PFSK-1 (cell line): ENCODE results near the gene BAX. TPM values are rescaled to one million over a fixed set of nuclear protein-coding genes. Genes with fewer than 3 reads are reported as not detected.

Source experiments
- FOXP2 ChIP-seq: optimal IDR thresholded peaks from 2 replicates; pipeline ENCODE3; 2011; ENCODE audit warnings: borderline replicate concordance, control low read depth, inconsistent platforms; ENCODE audit not compliant: insufficient read depth; ENCODE audit errors: extremely low read length, extremely low read depth
- POLR2AphosphoS5 ChIP-seq: IDR thresholded peaks from 2 replicates; pipeline ENCODE4 v1.6.1; 2012; ENCODE audit warnings: low read depth, mild to moderate bottlenecking, control low read depth, low read length, moderate library complexity
- REST ChIP-seq, 2 experiments: IDR thresholded peaks; 2 replicates each; pipeline versions ENCODE4 v1.6.1 to v1.8.0; 2011 to 2012; ENCODE audit warnings: low read depth in 2 of 2, low read length in 2 of 2, control low read depth in 1 of 2, inconsistent platforms in 1 of 2, mild to moderate bottlenecking in 1 of 2, moderate library complexity in 1 of 2; ENCODE audit not compliant: insufficient read depth in 1 of 2
- SIN3A ChIP-seq: IDR thresholded peaks from 2 replicates; pipeline ENCODE4 v1.6.1; 2012; ENCODE audit warnings: mild to moderate bottlenecking, low read length, moderate library complexity, borderline replicate concordance; ENCODE audit not compliant: insufficient read depth
- TAF1 ChIP-seq: IDR thresholded peaks from 2 replicates; pipeline ENCODE4 v1.6.1; 2012; ENCODE audit warnings: low read length, control low read depth, borderline replicate concordance; ENCODE audit not compliant: insufficient read depth
- polyA plus RNA-seq: library from polyadenylated mRNA; unstranded; fragments of >200 nt; gene quantifications from one replicate; pipeline ENCODE4 v1.2.1, GENCODE V29; 2012; ENCODE audit warnings: low read depth, missing spikeins; ENCODE audit not compliant: insufficient read length

BAX gene
- polyA plus RNA-seq = 145 TPM

GRCh38 chr19:48954595-48955307 lies at the start of gene BAX:
BAX (plus strand) TSS chr19:48954875; CDS start chr19:48954929, 54 bp downstream.
- TF ChIP-seq REST (IDR thresholded peaks at IDR 0.05; ENCODE audit: insufficient read depth in 1 of 2, low read depth in 2 of 2, low read length in 2 of 2) (0 out of 4 replicates have a peak, but pooled peaks of 1 of the 2 experiments have one; percentile 17), SIN3A (no peak), TAF1 (peak; percentile 36; the same call in 1 of the 2 replicates), POLR2AphosphoS5 (peak; percentile 82), FOXP2 (peak; percentile 99)

- TF ChIP-seq FOXP2 (no peak), SIN3A (no peak), REST (IDR thresholded peaks at IDR 0.05; ENCODE audit: insufficient read depth in 1 of 2, low read depth in 2 of 2, low read length in 2 of 2) (no peak), POLR2AphosphoS5 (no peak), TAF1 (no peak)
Measured at GRCh38 chr19:48905664-48906063, 49.0 kb upstream of the BAX start.

GRCh38 chr19:48906324-48906723 lies 48.4 kb upstream of the BAX start:
- TF ChIP-seq POLR2AphosphoS5 = no peak

DNA sequence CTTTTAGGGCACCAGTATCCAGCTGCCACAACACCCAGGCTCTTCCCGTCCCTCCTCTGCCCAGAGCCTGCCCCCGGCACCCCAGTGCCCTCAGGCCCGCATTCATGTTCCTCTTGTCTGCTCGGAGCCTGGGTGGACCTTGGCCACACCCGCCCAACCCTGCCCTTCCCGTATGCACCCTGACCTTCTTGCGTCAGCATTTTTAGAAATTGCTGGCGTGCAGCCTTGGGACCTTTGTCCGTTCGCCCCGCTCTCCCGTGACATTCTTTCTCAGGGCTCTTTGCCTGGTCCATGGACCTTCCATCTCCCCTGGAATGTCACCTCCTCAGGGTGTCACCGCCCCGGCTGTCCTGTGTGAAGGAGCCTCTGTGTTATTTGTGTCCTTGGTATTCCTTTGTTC lies 47.0 kb upstream of the BAX start:
- TF ChIP-seq TAF1 = no peak

DNA sequence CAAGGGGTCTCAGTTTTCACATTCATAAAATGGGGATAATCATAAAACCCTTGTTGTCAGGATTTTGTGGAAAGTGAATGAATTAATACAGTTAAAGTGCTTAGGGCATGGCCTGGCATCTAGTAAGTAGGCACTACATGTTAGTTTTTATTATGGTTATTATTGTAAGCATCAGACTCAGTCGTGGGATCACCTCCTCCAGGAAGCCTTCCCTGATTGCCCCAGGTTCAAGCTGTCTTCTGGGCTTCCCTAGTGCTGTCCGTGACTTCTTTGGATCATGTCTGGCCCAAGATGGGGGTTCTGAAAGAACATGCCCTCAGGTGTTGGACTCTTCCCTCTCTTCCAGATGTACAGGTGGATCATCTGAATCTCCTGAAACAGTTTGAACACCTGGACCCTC lies 43.9 kb upstream of the BAX start:
- TF ChIP-seq REST (IDR thresholded peaks at IDR 0.05; ENCODE audit: insufficient read depth in 1 of 2, low read depth in 2 of 2, low read length in 2 of 2) = no peak
- TF ChIP-seq TAF1 = no peak
- no peak for TF ChIP-seq SIN3A
- no peak for TF ChIP-seq POLR2AphosphoS5
- no peak for TF ChIP-seq FOXP2

DNA sequence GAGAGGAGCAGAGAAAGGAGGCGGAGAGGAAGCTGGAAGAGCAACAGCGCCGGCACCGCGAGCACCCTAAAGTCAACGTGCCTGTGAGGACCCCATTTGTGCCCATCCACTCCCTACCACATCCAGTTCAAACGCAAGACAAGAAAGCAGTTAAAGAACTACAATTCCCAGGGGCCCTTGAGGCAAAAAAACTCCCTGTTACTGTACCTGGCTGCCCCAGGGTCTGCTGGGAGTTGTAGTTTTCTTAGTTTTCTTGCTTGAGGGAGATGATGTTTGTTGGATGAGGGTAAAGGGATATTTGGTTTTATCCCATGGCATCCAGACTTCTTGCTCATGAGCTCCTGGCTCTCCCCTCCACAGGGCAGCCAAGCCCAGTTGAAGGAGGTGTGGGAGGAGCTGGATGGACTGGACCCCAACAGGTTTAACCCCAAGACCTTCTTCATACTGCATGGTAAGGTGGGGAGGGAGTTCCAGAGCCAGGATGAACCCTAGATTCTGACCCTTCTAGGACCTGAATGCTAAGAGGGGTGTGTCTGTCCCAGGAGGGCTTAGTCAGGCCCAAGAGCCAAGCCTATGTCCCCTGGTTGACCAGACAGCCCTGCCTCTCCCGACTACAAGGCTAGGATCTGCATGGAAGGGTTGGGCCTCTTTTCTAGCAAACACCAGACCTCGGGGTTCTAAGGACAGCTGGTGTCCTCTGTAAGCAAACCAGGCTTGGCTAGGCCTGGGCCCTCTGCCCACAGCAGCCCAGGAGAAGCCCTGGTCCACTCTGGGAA lies 41.4 kb upstream of the BAX start:
- TF ChIP-seq FOXP2 (no peak), SIN3A (no peak), TAF1 (no peak), REST (IDR thresholded peaks at IDR 0.05; ENCODE audit: insufficient read depth in 1 of 2, low read depth in 2 of 2, low read length in 2 of 2) (no peak), POLR2AphosphoS5 (no peak)
